ENCODE data around the gene VPS13D.

The VPS13D gene

GRCh38 chr1:12229386-12229834 is 420 bp upstream of the VPS13D start:
- no peak for DNase-seq

- DNase-seq = peak; percentile 49
These were observed 882 bp downstream of the VPS13D start for GRCh38 chr1:12230549-12231275.

- DNase-seq = no peak
These were observed 1.4 kb downstream of the VPS13D start for GRCh38 chr1:12231276-12231595.

- DNase-seq = no peak
These were observed 2.4 kb downstream of the VPS13D start for GRCh38 chr1:12232221-12232620.

- no peak for DNase-seq
These were observed 14.2 kb downstream of the VPS13D start for GRCh38 chr1:12244078-12244477.

GRCh38 chr1:12244585-12244984 is 14.8 kb downstream of the VPS13D start:
- DNase-seq = no peak

- no peak for DNase-seq
These were observed 15.3 kb downstream of the VPS13D start for GRCh38 chr1:12245116-12245515.

GRCh38 chr1:12245733-12246132 is 15.9 kb downstream of the VPS13D start:
- no peak for DNase-seq

- DNase-seq = no peak
These were observed 16.8 kb downstream of the VPS13D start for GRCh38 chr1:12246584-12246983.

- DNase-seq = no peak
These were observed 19.4 kb downstream of the VPS13D start for GRCh38 chr1:12249181-12249580.

GRCh38 chr1:12249748-12250147 is 19.9 kb downstream of the VPS13D start:
- no peak for DNase-seq

GRCh38 chr1:12251442-12251841 is 21.6 kb downstream of the VPS13D start:
- no peak for DNase-seq

- DNase-seq = no peak
These were observed 26.1 kb downstream of the VPS13D start for GRCh38 chr1:12255913-12256312.

GRCh38 chr1:12258272-12258671 is 28.4 kb downstream of the VPS13D start:
- DNase-seq = no peak

- DNase-seq = no peak
These were observed 39.5 kb downstream of the VPS13D start for GRCh38 chr1:12269351-12269750.

GRCh38 chr1:12271033-12271432 is 41.2 kb downstream of the VPS13D start:
- DNase-seq = no peak

GRCh38 chr1:12272770-12273169 is 42.9 kb downstream of the VPS13D start:
- no peak for DNase-seq

GRCh38 chr1:12275370-12275769 is 45.5 kb downstream of the VPS13D start:
- DNase-seq = no peak

- no peak for DNase-seq
These were observed 46.4 kb downstream of the VPS13D start for GRCh38 chr1:12276225-12276624.

- DNase-seq = no peak
These were observed 49.2 kb downstream of the VPS13D start for GRCh38 chr1:12279003-12279402.

- DNase-seq = no peak
These were observed 50.1 kb downstream of the VPS13D start for GRCh38 chr1:12279728-12280464.

GRCh38 chr1:12282142-12282541 is 52.3 kb downstream of the VPS13D start:
- DNase-seq = no peak

GRCh38 chr1:12284486-12284885 is 54.7 kb downstream of the VPS13D start:
- no peak for DNase-seq

- DNase-seq = no peak
These were observed 55.8 kb downstream of the VPS13D start for GRCh38 chr1:12285496-12286143.

Data from left hindlimb (tissue), 1 donor.